K562 (cell line): ENCODE measurements around the gene CENPB. TPM values are rescaled to one million over a fixed set of nuclear protein-coding genes. Genes with fewer than 3 reads are reported as not detected.

Experiments
- ATAC-seq: fragments of 200-7000 bp; cut with Tn5 transposase; 3 replicates; pipeline ENCODE4 v1.9.1; 2020; ENCODE audit warnings: moderate library complexity
- BruUV-seq: library from RNA; stranded (reverse); fragments of 400-500 nt; replicated peaks from 2 replicates; lab custom pipeline; 2021; lab: Mats Ljungman, UMichigan
- CTCF ChIA-PET: fragments of 300-600 bp; formaldehyde crosslinking; extraction: SDS; loops from one replicate; lab custom pipeline; 2021; ENCODE audit warnings: low intra/inter-chr PET ratio; lab: Yijun Ruan, JAX
- POLR2A ChIA-PET: fragments of 300-600, 350-650 bp; sonication (Branson Sonifier 250); formaldehyde crosslinking; extraction: SDS; loops from one replicate; lab custom pipeline; 2021; ENCODE audit warnings: antibody characterized with exemption, inconsistent platforms; lab: Yijun Ruan, JAX
- DNase-seq, 4 experiments: peaks; one replicate each; pipeline versions ENCODE4 v3.0.0 to v3.0.0-alpha.2; 2011 to 2018; ENCODE audit warnings: low spot score in 3 of 4, mixed read lengths in 3 of 4; ENCODE audit errors: extremely low read depth in 1 of 4
- FAIRE-seq: peaks from 2 replicates; lab custom pipeline; 2011; peaks lifted over from hg19 to GRCh38; lab: Jason Lieb, UNC
- H2AFZ ChIP-seq: 2 replicates; pipeline ENCODE4 v1.6.0; 2011; ENCODE audit warnings: low read depth, low read length, control low read depth, inconsistent platforms
- H3K27ac ChIP-seq: fragments of 200-600 bp; 3 replicates; pipeline ENCODE4 v1.8.0; 2011; ENCODE audit warnings: low read depth, mild to moderate bottlenecking, control low read depth, inconsistent platforms, low read length, moderate library complexity, mixed read lengths; ENCODE audit errors: extremely low read depth
- H3K27me3 ChIP-seq, 2 experiments: fragments of 300-600 bp in 1 of 2; 2 replicates in 1 of 2; 3 replicates in 1 of 2; pipeline versions ENCODE4 v1.6.0 to v1.8.0; 2011; ENCODE audit warnings: inconsistent platforms in 2 of 2, low read length in 2 of 2, mild to moderate bottlenecking in 1 of 2, mixed read lengths in 1 of 2, moderate library complexity in 1 of 2; ENCODE audit not compliant: control insufficient read depth in 2 of 2, insufficient read depth in 2 of 2
- H3K36me3 ChIP-seq: fragments of 300-600 bp; 3 replicates; pipeline ENCODE4 v1.8.0; 2011; ENCODE audit warnings: mild to moderate bottlenecking, low read length, inconsistent platforms; ENCODE audit not compliant: control insufficient read depth, insufficient read depth
- H3K4me1 ChIP-seq, 2 experiments: fragments of 200-600 bp in 1 of 2; replicated peaks in 1 of 2; 2 replicates in 1 of 2; 3 replicates in 1 of 2; pipeline versions ENCODE4 v1.5.1 to v1.8.0; 2011; ENCODE audit warnings: inconsistent platforms in 2 of 2, low read length in 2 of 2, mild to moderate bottlenecking in 1 of 2, mixed read lengths in 1 of 2, moderate library complexity in 1 of 2; ENCODE audit not compliant: control insufficient read depth in 2 of 2, insufficient read depth in 2 of 2
- H3K4me2 ChIP-seq: 2 replicates; pipeline ENCODE4 v1.6.1; 2011; ENCODE audit warnings: low read length, control low read depth, inconsistent platforms, mixed read lengths; ENCODE audit not compliant: insufficient read depth
- H3K4me3 ChIP-seq: fragments of 200-600 bp; sonication (generic), shearing (Covaris generic); 2 replicates; pipeline ENCODE4 v1.5.1; 2016; ENCODE audit warnings: control low read depth, inconsistent platforms
- H3K79me2 ChIP-seq: fragments of 200-600 bp; 3 replicates; pipeline ENCODE4 v1.8.0; 2011; ENCODE audit warnings: low read length, inconsistent platforms; ENCODE audit not compliant: control insufficient read depth, insufficient read depth
- H3K9ac ChIP-seq, 2 experiments: 2 replicates each; pipeline versions ENCODE4 v1.6.0 to v1.6.1; 2011; ENCODE audit warnings: low read depth in 2 of 2, low read length in 2 of 2, control low read depth in 1 of 2, inconsistent platforms in 1 of 2, mild to moderate bottlenecking in 1 of 2, mixed read lengths in 1 of 2; ENCODE audit not compliant: insufficient read depth in 1 of 2
- H3K9me1 ChIP-seq: one replicate; pipeline ENCODE4 v1.6.0; 2011; ENCODE audit warnings: inconsistent platforms, mild to moderate bottlenecking, low read length, moderate library complexity; ENCODE audit not compliant: control insufficient read depth, insufficient read depth
- H3K9me3 ChIP-seq: replicated peaks from 2 replicates; pipeline ENCODE4 v1.5.1; 2011; ENCODE audit warnings: low read depth, low read length, inconsistent platforms; ENCODE audit not compliant: control insufficient read depth, insufficient read depth
- H4K20me1 ChIP-seq: replicated peaks from 2 replicates; pipeline ENCODE4 v1.6.1; 2011; ENCODE audit warnings: low read length, inconsistent platforms, mixed read lengths; ENCODE audit not compliant: control insufficient read depth, insufficient read depth
- FOXO4 ChIP-seq: fragments of 450-650 bp; formaldehyde crosslinking; IDR thresholded peaks from 2 replicates; pipeline ENCODE4 v1.4.0; 2020; ENCODE audit warnings: mild to moderate bottlenecking, moderate library complexity
- RBFOX2 ChIP-seq: fragments of 200-400 bp; formaldehyde crosslinking; IDR thresholded peaks from 2 replicates; pipeline ENCODE4 v1.6.1; 2017; ENCODE audit warnings: low read depth, mild to moderate bottlenecking, low read length, moderate library complexity
- WGBS: fragments of 100-300 bp; shearing (Covaris generic); methylation state at CpG from one replicate; pipeline ENCODE4 v1.1.6; 2016; ENCODE audit warnings: low coverage, mixed read lengths; ENCODE audit not compliant: insufficient coverage; ENCODE audit errors: missing lambda C conversion rate; 5-methylcytosine and 5-hydroxymethylcytosine counted together
- in situ Hi-C: fragments of 300-500 bp; cut with MboI; formaldehyde crosslinking; loops from 4 replicates; pipeline ENCODE4 v1.15.0; 2018; ENCODE audit warnings: inconsistent platforms, mixed read lengths
- intact Hi-C: fragments of 100-400 bp; cut with micrococcal nuclease; formaldehyde crosslinking; loops from 2 replicates; pipeline ENCODE4 v1.14.2; 2022
- polyA plus RNA-seq, 8 experiments: library from polyadenylated mRNA; depleted of rRNA in 4 of 8; stranded (reverse) in 5 of 8; unstranded in 3 of 8; fragments of >200 nt; fragmentation: Nextera tagmentation in 2 of 8; fragmentation: Illumina TruSeq in 1 of 8; extraction: Ambion mirVana in 2 of 8; extraction: Trizol in 1 of 8; gene quantifications; 2 replicates each; pipeline versions ENCODE4 v1.2.1 to v1.2.3, GENCODE V29; 2011 to 2014; ENCODE audit warnings: inconsistent platforms in 1 of 8, missing spikeins in 1 of 8
- total RNA-seq, 7 experiments: library from RNA; depleted of rRNA in 6 of 7; stranded (reverse); fragments of >200 nt in 6 of 7; fragmentation: Illumina TruSeq in 2 of 7; extraction: Trizol in 2 of 7; gene quantifications; 2 replicates each; pipeline versions ENCODE4 v1.2.1 to v1.2.3, GENCODE V29; 2011 to 2021; ENCODE audit warnings: low replicate concordance in 1 of 7

CENPB gene
- total and polyA plus RNA-seq, 9 of the 15 experiments (the other 6 are each of a cell fraction or from before 2014, with no cell fraction given) = 0.17 to 70.8 (median 24.9) TPM

GRCh38 chr20:3800256-3800877, 13.8 kb upstream of the CENPB start:
- Histone ChIP-seq H3K4me2 (no peak overlapping the region), H3K27ac (no peak overlapping the region)

More at GRCh38 chr20:3800256-3800877, 13.8 kb upstream of the CENPB start:
- no TSS peak for BruUV-seq
- intact Hi-C loops (no loop called here), in situ Hi-C loops (no loop called here)
- no peak overlapping the region for H3K4me3 ChIP-seq
- POLR2A ChIA-PET = interaction anchor here (0.8 to 1.6 kb wide), 2 partner anchors 10 to 20 kb away, joined by 4 to 6 read pairs; partner anchors contain the start of gene AP5S1
- peaks cover 62% of the 10 kb centered on the region; the same call in 2 of the 3 replicates for H3K36me3 ChIP-seq
- CTCF ChIA-PET = no interaction called here
- ATAC-seq (no peak), FAIRE-seq (no peak), DNase-seq (no peak)
- no peak overlapping the region for H2AFZ ChIP-seq
- no peaks in the 10 kb centered on the region for H3K27me3 ChIP-seq
- 86% methylated on average over 10 of the region's 18 CpGs for WGBS
- H3K9me3 ChIP-seq = no peaks in the 10 kb centered on the region
- H4K20me1 ChIP-seq = no peaks in the 10 kb centered on the region
- H3K9ac ChIP-seq = 0 out of 4 replicates have a peak overlapping the region, but pooled peaks of 1 of the 2 experiments have one; percentile 26
- H3K79me2 ChIP-seq = peaks cover 12% of the 10 kb centered on the region; the same call in 2 of the 3 replicates
- TF ChIP-seq RBFOX2 (peak; percentile 40; the same call in 1 of the 2 replicates), FOXO4 (CRISPR knock-in tag) (no peak)
- peaks cover 14 to 43% of the 10 kb centered on the region in 2 experiments; a peak in 4 of 5 replicates for H3K4me1 ChIP-seq
- no peaks in the 10 kb centered on the region for H3K9me1 ChIP-seq
